ENCODE results near the gene CTDSPL.
A peak's percentile ranks its signal among the peaks of the same experiment; 100 is the strongest.

CTDSPL gene

DNA sequence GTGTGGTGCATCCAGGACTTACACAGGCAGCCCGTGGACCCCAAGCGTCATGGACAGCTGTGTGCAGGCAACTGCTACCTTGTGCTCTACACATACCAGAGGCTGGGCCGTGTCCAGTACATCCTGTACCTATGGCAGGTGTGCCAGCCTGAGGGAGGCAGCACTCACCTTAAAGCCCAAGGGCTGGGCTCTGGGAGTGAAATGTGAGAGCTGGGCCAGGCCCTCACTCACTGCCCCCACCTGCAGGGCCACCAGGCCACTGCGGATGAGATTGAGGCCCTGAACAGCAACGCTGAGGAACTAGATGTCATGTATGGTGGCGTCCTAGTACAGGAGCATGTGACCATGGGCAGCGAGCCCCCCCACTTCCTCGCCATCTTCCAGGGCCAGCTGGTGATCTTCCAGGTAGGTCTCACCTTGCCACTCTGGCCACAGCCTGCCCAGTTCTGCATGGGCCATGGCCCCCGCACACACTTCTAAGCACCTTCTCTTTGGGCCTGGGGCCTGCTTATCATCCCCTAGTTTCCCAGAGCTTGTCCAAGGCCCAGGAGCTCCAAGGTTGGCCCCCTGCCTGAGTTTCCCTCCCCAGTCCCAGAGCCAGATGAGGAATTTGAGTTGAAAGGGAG is 139.9 kb downstream of the CTDSPL start:
- DNase-seq (ENCODE audit: low read depth in 2 of 2): no peak

DNA sequence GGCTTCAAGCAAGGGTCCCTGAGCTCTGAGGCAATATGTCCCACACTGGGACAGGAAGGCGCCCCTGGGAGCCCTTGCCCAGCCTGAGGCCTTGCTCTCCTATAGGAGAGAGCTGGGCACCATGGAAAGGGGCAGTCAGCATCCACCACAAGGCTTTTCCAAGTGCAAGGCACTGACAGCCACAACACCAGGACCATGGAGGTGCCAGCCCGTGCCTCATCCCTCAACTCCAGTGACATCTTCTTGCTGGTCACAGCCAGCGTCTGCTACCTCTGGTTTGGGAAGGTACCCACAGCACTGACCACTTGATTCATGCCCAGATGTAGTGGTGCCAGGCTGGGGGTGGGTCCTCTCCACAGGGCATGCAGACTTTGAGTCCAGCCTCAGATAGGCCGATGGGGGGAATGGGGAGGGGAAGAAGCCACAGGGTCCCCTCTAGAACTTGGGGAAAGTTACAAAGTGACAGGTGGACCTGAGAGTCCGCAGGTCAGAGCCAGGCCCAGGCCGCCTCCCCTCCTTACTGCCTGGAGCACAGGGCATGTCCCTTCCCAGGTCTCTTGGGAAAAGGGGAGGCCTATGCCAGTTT is 140.7 kb downstream of the CTDSPL start:
- DNase-seq (ENCODE audit: low read depth in 2 of 2): no peak

DNA sequence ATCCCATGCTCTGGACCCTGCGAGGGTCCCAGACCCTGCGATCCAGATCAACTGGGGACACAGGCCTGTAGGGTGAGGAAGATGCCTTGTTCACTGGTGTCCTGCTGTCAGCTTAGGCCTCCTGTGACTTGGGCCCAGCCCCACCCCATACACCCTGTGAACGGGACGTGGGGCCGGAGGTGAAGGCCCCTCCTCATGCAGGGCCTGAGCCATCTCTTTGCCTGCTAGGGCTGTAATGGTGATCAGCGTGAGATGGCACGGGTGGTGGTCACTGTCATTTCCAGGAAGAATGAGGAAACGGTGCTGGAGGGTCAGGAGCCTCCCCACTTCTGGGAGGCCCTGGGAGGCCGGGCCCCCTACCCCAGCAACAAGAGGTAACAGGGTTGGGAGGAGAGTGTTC is 141.3 kb downstream of the CTDSPL start:
- no peak for DNase-seq (ENCODE audit: low read depth in 2 of 2)

DNA sequence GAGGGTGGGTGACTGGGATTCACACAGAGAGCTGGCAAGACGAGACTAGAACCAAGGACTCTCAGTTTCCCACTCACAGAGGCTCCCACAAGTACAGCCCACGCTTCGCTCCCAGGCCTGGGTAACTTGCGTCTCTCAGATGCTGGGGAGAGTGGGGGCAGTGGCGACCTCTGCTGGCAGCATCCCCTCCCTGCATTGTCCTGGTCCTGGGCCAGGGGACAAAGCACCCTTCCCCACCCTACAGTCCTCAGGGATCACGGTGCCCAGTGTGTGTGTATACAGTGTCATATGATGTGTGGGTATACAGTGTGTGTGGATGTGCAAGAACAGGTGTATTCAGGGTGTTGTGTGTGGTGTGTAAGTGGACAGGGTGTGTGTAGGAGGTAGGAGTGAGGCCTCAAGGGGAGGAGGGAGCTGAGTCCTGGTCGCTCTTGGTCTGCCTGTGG is 141.7 kb downstream of the CTDSPL start:
- peak; percentile 26 to 44 for DNase-seq (ENCODE audit: low read depth in 2 of 2)

DNA sequence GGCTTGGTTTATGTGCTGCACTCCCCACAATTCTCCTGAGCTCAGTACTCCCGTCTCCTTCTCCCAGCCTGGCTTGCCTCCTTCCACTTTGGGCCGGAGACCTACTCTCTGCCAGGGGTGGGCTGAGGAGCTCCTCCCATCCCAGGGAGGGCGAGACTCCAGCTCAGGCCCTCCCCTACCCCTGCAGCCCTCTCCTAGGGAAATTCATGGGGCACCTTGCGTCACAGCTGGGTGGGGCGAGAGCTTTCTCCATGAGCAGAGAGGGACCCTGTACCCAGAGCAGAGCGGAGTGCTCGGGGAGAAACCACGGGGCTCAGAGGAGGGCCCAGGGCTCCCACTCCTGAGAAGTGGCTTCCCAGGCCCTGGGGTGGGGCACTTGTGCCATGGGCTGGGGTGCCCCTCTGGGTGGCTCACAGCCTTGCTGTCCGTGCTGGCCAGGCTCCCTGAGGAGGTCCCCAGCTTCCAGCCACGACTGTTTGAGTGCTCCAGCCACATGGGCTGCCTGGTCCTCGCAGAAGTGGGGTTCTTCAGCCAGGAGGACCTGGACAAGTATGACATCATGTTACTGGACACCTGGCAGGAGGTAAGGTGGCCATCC is 142.2 kb downstream of the CTDSPL start:
- no peak for DNase-seq (ENCODE audit: low read depth in 2 of 2)

DNA sequence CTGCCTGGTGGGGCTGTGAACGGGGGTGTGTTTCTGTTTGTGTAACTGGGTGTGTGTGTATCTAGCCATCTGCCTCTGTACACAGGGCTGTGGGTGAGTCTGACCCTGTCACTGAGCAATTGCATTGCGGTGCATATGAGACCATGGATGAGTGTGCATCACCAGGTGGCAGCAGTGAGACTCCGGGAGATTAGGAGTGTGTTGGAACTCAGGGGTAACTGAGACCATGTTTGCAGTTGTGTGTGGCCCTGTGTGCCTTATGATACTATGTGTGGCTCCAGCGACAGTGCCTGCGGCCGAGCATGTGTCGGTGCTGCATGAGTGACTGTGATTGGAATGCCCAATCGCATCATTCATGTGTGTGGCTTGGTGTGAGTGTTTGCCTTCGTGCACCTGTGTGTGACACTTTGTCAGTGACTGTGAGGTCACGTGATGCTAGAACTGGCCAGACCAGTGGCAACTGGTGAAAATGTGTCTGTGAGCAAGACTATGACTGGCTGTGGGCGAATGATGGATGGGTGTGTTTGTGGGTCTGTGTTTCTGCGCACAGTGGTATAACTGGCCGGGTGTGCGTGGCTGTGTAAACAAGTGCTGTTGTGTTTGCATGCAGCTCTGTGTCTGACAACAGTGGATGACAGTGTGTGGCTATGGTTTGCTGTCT is 142.9 kb downstream of the CTDSPL start:
- DNase-seq (ENCODE audit: low read depth in 2 of 2): peak; percentile 26 to 40

DNA sequence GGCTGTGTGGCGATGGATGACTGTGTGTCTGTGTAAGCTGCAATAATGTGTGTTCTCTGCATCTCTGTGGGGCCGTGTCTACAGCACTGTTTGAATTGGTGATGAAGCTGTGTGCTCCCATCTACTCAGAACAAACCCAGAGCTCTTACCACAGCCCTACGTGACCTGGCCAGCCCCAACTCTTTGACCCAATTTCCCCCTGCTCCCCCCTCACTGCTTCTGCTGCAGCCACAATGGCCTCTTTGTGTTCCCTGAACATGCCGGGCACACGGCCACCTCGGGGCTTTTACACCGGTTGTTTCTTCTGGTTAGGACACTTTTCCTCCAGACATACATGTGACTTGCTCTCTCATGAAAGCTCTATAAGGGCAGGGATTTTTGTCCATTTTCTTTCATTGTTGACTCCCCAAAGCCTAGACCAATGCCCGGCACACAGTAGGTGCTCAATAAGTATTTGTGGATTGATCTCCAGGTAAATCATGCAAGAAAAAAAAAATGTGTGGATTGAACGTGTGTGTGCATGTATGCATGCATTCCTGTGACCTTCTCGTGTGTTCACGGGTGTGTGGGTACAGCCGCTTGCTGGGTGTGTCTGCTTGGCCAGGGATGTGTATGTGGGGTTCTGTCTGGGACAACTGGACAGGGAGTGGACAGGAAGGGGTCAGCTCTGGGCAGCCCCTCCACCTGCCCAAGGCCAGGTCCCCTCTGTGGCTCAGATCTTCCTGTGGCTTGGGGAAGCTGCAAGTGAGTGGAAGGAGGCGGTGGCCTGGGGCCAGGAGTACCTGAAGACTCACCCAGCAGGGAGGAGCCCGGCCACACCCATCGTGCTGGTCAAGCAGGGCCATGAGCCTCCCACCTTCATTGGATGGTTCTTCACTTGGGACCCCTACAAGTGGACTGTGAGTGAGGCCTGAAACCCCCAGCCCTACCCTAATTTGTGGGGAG is 143.7 kb downstream of the CTDSPL start:
- no peak for DNase-seq (ENCODE audit: low read depth in 2 of 2)

DNA sequence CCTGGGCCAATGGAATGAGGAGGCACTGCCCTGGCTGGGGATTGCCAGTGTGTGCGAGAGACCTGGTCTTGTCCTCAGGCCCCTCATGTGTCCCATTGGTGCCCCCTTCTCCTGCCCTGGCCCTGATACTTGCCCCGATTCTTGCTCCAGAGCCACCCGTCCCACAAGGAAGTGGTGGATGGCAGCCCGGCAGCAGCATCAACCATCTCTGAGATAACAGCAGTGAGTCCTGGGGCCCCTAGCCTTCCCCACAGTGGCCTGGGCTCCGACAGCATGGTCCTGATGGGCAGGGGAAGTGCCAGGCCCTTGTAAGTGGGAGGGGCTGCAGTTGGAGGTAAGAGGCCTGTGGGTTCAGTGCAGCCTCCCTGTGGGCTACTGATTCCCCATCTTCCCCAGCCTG is 144.4 kb downstream of the CTDSPL start:
- DNase-seq (ENCODE audit: low read depth in 2 of 2): no peak

DNA sequence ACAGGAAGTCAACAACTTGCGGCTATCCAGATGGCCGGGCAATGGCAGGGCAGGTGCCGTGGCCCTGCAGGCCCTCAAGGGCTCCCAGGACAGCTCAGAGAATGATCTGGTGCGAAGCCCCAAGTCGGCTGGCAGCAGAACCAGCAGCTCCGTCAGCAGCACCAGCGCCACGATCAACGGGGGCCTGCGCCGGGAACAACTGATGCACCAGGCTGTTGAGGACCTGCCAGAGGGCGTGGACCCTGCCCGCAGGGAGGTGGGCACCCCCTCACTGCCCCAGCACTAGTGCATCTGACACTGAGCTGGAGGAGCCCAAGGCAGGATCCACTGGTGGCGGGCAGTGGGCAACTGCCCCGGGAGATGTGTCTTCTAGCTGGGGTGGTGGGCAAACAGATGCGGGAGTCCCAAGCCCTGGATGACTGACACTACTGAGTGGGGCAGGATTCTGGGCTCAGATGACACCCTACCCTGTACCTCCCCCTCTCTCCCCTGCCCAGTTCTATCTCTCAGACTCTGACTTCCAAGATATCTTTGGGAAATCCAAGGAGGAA is 144.8 kb downstream of the CTDSPL start:
- no peak for DNase-seq (ENCODE audit: low read depth in 2 of 2)

DNA sequence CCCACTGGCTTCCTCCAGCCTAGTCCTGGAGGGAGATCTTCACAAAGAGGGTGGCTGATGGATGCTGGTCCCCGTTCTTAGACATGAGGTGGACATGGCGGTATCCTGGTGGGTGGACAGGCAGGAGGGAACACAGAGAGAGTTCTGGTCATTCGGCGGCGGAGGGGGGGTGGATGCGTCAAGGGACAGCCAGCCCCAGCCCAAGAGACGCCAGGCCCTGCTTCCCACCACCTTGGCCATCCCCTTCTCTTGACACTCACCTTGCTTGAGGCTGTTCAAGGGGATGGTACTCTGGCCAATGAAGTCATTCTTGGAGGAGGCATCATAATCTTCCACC is 146.0 kb downstream of the CTDSPL start:
- DNase-seq (ENCODE audit: low read depth in 2 of 2): no peak

DNA sequence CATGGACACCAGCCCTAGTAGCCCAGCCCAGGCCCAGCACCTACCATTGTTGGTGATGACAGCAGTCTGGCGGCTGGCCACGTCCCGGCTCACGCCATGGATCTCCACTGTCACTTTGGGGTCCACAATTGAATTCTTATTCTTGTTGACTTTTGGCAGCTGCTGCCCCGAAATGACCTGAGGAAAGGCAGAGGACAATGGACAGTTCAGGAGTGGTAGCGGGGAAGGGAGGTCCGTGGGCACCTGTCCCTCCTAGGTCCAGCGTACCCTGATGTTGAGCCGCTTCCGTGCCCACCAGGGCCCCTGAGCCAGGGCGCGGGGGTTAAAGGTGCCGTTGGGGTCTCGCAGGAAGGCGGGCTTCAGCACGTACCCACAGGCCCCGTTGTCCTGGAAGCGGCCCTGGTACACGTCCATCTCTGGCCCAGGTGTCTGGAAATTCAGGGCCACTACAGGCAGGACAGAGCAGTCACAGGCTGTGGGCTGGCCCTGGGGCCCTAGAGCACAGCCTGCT is 146.6 kb downstream of the CTDSPL start:
- DNase-seq (ENCODE audit: low read depth in 2 of 2): no peak

DNA sequence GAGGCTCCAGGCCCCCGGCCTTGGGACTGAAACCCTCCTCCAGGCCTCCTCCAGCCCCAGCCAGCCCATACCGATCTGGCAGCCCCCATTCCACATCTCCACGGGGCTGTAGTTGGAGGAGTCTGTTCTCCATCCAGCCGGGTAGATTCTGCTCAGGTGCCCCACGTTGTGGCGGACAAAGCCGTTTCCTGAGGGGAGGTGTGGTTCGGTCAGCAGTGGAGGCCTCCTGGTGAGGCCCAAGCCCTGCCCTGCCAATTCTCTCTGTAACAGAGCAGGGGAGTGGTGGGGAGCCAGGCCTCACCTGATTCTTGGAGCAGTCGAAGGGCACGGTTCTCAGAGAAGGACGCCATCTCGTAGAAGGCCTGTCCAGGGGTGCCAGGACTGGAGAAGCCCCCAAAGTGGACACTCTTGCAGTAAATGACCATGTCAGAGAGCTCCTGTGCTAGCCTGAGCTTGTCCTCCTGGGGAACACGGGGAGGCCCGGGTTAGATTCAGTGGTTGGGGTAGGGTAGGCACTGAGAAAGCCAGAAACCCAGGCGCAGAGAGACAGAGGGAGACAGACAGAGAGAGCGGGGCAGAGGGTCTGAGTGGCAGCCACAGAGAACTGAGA is 147.4 kb downstream of the CTDSPL start:
- no peak for DNase-seq (ENCODE audit: low read depth in 2 of 2)

DNA sequence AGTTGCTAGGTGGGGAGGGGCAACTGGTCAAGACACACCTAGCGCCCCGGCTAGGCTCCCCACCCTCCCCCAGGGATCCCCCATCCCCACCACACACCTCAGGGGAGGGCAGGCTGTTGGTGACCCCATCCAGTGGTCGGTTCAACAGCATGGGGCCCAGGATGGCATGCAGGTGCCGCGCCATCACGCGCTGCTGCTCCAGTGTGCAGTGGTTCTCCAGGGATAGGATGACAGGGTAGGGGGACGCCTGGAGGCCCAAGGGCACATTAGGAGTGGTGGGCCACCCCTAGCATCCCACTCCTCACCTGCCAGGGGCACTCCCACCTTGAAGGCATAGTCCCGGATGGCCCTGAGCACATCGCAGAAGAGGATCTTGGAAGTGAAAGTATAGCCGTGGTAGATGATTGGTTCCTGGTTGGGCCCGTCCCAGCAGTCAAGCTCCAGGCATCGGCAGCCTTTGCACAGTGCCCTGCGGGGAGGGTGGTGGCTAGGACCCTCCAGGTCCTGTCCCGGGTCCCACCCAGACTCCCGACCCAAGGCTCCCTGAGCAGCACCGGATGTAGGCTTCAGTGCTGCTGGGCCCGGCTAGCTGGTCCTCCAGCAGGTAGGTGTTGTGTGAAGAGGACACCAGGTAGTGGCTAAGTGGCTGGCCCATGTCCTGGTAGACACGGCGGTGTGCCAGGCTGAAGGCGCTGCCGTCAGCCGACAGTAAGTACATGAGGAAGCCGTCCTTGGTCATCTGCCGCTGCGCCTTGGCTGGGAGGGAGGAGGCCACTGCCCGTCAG is 148.3 kb downstream of the CTDSPL start:
- DNase-seq (ENCODE audit: low read depth in 2 of 2): no peak

DNA sequence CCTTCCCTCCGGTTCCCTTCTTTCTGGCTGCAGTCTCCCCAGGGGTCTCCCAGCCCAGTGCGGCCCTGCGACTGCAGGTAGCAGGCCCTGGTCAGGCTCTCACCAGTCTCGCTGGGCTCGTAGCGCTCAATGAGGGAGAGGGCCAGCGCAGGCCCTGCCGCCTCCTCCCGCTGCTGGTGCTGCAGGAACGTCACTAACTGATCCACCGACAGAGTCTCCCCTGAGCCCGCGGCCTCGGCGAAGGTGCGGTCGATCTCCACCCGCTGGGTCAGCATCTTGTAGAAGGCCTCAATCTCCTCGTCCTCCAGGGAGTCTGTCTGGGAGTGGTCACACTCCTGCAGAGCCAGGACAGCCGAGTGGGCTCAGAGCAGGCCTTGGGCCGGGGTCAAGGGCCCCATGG is 149.4 kb downstream of the CTDSPL start:
- DNase-seq (ENCODE audit: low read depth in 2 of 2): no peak

DNA sequence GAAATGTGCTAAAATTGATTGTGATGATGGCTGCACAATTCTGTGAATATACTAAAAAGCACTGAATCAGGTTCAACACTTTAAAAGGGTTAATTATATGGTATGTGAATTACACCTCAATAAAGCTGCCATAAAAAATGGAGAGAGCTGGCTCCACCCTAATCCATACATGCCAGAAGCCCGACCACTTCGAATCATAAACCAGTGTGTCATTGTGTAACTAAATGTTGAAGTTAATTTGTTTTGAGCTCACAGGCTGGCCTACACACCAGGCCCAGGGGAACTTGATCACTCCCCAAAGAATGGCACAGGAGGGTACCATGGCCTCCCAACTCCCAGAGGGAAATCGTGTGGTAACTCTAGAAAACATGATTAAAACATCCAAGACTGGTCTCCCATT is 153.8 kb downstream of the CTDSPL start:
- no peak for DNase-seq (ENCODE audit: low read depth in 2 of 2)

DNA sequence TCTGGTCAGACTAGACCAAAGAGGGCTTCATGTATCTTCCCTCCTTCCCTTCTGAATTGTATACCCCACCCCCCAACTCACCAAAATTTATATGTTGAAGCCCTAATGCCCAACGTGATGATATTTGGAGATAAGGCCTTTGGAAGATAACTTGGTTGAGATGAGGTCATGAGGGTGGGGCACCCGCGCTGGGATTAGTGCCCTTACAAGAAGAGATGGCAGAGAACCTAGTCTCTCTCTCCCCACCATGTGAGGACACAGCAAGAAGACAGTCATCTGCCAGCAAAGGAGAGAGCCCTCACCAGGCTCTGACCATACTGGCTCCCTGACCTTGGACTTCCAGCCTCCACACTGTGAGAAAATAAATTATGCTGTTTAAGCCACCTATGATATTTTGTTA is 154.3 kb downstream of the CTDSPL start:
- DNase-seq (ENCODE audit: low read depth in 2 of 2): no peak

DNA sequence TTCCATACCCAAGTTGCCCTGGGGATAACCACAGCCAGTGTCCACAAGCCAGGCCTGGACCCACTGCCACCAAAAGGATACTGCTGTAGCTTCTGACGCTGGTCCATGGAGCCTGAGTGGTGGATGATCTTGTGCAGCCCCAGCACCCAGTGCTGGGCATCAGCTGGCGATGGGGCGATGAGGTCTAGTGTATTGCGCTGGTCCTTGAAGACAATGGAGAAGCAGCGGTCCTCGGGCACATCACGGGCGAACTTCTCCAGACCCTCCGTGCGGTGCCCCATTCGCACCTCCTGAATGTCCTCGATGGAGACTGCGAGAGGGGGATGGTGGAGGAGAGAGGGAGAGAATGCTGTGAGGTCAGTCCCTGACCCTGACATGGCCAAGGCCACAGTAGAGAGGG is 154.7 kb downstream of the CTDSPL start:
- no peak for DNase-seq (ENCODE audit: low read depth in 2 of 2)

DNA sequence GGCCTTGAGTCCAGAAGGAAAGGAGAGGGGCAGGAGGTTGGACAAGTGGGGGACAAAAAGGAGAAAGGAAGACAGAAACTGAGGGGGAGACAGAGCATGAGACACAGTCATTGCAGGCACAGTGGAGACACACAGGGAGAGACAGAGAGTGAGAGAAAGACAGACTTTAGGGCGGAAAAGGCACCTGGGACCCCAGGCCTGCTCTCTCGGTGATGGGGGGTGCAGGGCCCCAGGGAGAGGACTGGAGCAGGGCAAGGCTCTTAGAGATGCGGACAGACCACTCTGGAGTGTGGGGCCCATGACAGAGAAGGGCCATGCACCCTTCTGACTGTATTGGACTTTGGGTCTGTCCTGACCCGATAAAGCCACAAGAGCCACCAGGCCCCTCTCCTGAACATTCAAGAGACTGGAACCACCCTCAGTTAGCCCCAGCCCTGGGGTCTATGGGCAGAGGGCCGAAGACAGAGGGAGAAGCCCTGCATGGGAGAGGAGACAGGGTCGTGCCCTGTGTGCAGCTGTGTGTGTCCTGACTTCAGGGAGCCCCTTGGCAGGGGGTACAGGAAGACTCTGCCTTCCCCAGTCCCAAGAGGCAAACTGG is 155.3 kb downstream of the CTDSPL start:
- no peak for DNase-seq (ENCODE audit: low read depth in 2 of 2)

DNA sequence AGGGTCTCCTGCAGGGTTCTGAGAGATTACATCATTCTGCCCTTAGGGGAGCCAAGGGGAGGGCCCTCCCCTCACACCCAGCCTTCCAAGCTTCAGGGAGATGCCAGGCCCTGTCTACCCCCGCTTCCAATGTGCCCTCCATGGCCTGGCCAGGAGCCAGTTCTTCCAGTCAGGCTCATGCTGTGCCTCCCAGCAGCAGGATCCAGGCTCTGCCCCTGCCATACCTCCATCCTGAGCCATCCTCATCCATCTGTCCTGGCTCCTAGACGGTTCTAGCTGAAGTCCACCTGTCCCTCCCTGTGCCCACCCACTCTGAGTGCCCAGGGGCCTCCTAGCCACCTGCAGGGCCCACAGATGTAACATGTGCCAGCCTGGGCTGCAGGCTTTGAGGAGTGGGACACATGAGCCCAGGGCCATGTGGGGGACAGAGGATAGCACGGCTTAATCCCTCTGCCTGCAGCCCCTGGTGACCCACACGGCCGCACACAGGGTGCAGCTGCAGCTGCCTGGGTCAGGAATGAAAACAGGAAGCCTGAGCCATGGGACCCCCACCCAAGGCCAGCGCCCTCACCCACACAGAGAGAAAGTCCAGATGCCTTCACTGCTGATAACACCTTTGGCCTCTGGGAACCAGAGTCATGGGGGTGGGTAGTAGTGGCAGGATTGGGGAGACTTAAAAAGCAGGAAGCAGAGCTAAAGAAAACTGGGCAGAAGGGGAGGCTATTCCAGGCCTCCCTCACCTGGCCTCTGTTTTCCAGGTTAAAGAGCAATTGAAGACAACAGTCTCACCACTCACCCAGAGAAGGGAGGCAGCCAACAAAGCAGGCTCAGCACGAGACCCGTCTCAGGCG is 156.0 kb downstream of the CTDSPL start:
- no peak for DNase-seq (ENCODE audit: low read depth in 2 of 2)
